AG09309 (cell line): ENCODE results near the gene RAB3B.

Experiments used
- DNase-seq: peaks from one replicate; pipeline ENCODE4 v3.0.0-alpha.2; 2010; ENCODE audit warnings: low read depth
- H3K4me3 ChIP-seq: 2 replicates; pipeline ENCODE4 v1.5.1; 2011; ENCODE audit warnings: mild to moderate bottlenecking, low read depth, low read length, moderate library complexity; ENCODE audit not compliant: control insufficient read depth
- CTCF ChIP-seq: IDR thresholded peaks from 2 replicates; pipeline ENCODE4 v1.5.1; 2011; ENCODE audit warnings: mild to moderate bottlenecking, low read depth, low read length, inconsistent platforms; ENCODE audit not compliant: insufficient read depth, control insufficient read depth; ENCODE audit errors: missing control alignments

RAB3B gene

GRCh38 chr1:51926171-51926812 is 64.2 kb downstream of the RAB3B start:
- peak; percentile 54 for TF ChIP-seq CTCF
- no peak for DNase-seq
- no peak overlapping the region for H3K4me3 ChIP-seq

- TF ChIP-seq CTCF, result no peak
- no peak for DNase-seq
- H3K4me3 ChIP-seq, result no peak overlapping the region
Observed at GRCh38 chr1:51924455-51924854, 66.0 kb downstream of the RAB3B start.

GRCh38 chr1:51922040-51922439 is 68.5 kb downstream of the RAB3B start:
- TF ChIP-seq CTCF, result no peak
- H3K4me3 ChIP-seq, result no peak overlapping the region
- no peak for DNase-seq

- no peak overlapping the region for H3K4me3 ChIP-seq
- DNase-seq, result no peak
- no peak for TF ChIP-seq CTCF
Observed at GRCh38 chr1:51920130-51920529, 70.4 kb downstream of the RAB3B start.

GRCh38 chr1:51919684-51920083 is 70.8 kb downstream of the RAB3B start:
- H3K4me3 ChIP-seq, result no peak overlapping the region
- no peak for TF ChIP-seq CTCF

GRCh38 chr1:51916587-51917405 is 73.7 kb downstream of the RAB3B start:
- TF ChIP-seq CTCF, result no peak
- no peak overlapping the region for H3K4me3 ChIP-seq
- no peak for DNase-seq

More at GRCh38 chr1:51919684-51920083, 70.8 kb downstream of the RAB3B start:
- DNase-seq, result no peak
